NCI-H524 treated with DMSO at 0.1 percent for 48 hours (cell line): ENCODE results near the gene ZNHIT6.
"Not testable (repeated sequence)": the region's sequence is repeated elsewhere in the genome, so short reads cannot be mapped to it uniquely, and the experiment has no call there.

Source experiments
- DNase-seq: peaks from one replicate; lab custom pipeline; 2025; lab: John Stamatoyannopoulos, UW

ZNHIT6 gene

GRCh38 chr1:85665932-85666331 is 42.3 kb downstream of the ZNHIT6 start:
- DNase-seq, result no peak

- no peak for DNase-seq
Observed at GRCh38 chr1:85663382-85663781, 44.9 kb downstream of the ZNHIT6 start.

DNA sequence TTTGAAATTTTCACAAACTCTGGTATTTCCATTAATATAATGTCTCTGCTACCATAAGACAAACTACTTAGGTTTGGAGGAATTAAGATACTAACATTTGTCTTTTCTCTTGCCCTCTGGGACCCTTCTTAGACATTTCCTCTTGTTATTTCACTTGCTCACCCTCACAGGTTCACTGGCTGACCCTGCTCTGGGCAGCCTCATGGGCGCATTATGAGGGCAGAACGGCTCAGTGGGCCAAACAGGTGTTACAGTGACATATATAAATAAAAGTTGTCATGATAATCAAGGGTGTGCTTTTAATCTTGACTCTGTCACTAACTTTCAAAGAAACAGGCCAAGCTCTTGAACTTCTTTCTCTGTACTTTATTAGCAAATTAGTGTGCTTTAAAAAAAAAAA is 46.5 kb downstream of the ZNHIT6 start:
- DNase-seq, result no peak

DNA sequence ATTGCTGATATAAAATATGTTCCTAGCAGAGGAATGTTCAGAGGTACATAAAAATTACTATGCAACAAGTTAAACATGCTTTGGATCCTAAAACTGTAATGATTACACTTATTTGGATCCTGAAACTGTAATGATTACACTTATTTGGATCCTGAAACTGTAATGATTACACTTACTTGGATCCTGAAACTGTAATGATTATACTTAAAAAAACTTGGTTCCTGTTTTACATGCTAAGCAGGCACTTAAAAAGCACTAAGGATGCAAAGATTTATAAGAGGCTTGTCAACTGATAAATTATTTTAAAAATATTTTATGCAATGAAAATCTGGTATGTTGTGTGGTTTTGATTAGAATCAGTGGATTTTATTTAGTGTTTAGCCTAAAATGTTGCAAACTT is 47.7 kb downstream of the ZNHIT6 start:
- no peak for DNase-seq

- no peak for DNase-seq
Observed at GRCh38 chr1:85659174-85659573, 49.1 kb downstream of the ZNHIT6 start.

DNA sequence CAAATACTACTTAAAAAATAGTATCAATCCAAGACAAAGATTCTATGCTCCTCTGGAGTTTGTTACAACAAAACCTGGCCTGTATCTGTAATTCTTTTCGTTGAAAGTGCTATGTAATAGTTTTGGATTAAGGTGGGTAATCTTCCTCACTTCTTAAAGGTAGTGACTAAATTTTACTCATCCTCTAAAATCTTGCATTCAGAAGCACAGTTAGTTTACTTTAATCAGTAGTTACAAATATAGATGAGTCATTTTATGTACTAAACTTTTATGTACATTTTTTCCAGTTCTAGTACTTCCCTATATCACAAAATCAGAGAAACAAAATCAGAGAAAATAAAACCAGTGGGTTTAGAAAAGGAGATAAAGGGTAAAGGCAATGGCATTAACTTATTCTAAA is 51.3 kb downstream of the ZNHIT6 start:
- no peak for DNase-seq

DNA sequence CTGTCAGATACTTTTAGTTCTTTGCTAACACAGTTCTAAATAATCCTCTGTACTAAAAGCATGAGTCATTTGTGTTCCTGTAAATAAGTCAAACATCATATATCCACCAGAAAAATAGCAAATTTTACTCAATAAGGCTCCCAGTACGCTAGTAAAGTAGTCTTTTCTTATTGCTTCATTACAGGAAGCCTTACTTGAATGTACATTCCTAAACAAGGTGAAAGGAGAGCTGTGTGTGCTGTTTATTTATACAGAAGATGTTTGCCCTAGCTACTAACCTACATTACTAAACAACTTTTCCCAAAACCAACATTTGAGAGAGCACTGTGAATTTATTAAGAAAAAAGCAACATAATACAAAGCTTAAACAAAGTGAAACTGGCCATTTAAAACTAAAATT is 52.0 kb downstream of the ZNHIT6 start:
- DNase-seq, result no peak

GRCh38 chr1:85655315-85655714 is 52.9 kb downstream of the ZNHIT6 start:
- no peak for DNase-seq

DNA sequence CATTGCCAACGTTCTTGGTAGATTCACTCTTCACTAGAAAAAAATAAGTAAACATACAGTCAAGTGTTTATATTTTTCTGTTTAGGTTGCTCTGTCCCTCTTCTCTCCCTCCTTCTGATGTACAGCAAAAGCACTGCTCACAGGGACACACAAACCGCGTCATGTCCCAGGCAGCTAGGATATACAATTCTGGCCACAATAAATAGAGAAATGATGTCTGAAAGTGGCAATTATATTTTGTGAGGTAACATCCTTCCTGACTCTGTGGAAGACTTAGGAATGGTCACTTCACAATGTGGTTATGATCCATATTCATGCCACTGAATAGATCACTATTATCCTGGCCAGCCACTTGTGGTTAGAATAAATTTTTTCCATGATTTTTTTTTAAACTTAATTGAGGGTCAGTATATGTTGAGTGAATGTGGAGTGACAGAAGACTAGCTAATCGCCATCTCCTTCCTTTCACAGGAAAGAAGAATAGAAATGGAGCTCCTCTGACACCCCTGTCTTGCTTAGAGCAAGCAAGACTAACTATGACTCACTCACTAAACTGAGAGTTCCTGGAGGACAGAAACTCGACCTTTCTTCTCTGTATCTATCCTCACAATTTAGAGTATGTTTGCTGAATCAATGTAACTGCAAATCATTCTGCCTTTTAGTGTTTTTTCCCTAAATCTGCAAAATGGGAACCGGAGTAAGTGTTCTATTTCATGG is 54.0 kb downstream of the ZNHIT6 start:
- no peak for DNase-seq

DNA sequence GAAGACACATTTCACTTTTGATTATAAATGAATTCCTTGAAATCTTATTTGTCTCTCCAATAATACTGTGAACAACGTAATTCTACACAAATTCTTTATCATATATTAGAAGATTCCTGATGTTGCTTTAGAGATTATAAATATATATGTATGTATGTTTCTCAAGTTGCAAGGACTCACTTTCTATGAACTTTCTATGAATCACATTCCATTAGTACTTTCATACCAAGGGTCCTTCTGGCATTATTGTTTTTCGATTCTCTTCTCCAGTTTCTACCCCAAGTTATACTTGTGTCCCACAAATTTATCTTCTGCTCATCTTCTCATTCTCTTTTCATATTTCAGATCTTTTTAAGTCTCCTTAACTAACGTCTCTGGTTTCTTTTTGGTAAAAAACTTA is 55.9 kb downstream of the ZNHIT6 start:
- no peak for DNase-seq

- DNase-seq, result no peak
Observed at GRCh38 chr1:85650645-85651044, 57.6 kb downstream of the ZNHIT6 start.

GRCh38 chr1:85649591-85649990 is 58.6 kb downstream of the ZNHIT6 start:
- DNase-seq, result no peak

- DNase-seq, result not testable (repeated sequence)
Observed at GRCh38 chr1:85641598-85642556, 66.4 kb downstream of the ZNHIT6 start.

DNA sequence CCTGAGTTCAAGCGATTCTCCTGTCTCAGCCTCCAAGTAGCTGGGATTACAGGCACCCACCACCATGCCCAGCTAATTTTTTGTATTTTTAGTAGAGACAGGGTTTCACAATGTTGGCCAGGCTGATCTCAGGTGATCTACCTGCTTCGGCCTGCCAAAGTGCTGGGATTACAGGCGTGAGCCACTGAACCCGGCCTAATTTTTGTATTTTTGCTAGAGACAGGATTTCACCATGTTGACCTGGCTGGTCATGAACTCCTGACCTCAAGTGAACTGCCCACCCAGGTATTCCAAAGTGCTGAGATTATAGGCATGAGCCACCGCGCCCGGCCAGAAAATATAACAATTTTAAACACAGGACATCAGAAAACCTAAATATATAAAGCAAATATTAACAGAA is 68.3 kb downstream of the ZNHIT6 start:
- DNase-seq, result not testable (repeated sequence)

- no peak for DNase-seq
Observed at GRCh38 chr1:85638412-85638811, 69.8 kb downstream of the ZNHIT6 start.

DNA sequence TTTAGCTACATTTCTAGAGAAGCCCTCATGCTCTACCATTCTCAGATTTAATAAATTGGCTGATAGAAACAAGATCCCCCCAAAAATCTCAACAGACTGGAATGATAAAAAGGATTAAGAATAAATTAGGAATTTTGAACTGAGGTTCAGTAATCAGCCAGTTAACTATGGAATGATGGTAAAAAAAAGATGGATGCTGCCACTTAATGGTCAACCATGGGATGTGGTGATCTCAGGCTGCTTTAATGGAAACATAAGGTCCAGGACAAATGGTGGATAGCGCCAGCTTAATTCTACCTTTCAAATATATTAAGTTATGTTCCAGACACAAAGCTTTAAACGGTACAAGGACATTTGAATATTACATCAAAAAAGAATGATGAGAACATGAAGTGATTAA is 77.7 kb downstream of the ZNHIT6 start:
- DNase-seq, result no peak

DNA sequence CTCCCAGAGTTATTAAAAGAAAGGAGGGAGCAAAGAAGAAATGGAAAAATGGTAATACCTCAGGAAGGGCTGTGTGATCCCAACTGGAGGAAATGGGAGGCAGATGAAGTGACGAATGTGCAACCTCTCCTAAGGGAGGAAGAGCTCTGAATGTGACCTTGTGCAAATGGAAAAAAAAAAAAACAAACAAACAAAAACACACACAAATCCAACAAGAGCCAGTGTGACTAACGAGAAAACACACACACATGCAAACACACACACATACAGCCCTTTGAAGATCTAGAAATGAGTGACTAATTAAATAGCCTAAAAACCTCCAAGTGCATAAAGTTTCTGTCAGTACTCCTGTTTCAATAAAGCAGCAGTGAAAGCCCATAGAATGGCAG is 78.7 kb downstream of the ZNHIT6 start:
- no peak for DNase-seq

DNA sequence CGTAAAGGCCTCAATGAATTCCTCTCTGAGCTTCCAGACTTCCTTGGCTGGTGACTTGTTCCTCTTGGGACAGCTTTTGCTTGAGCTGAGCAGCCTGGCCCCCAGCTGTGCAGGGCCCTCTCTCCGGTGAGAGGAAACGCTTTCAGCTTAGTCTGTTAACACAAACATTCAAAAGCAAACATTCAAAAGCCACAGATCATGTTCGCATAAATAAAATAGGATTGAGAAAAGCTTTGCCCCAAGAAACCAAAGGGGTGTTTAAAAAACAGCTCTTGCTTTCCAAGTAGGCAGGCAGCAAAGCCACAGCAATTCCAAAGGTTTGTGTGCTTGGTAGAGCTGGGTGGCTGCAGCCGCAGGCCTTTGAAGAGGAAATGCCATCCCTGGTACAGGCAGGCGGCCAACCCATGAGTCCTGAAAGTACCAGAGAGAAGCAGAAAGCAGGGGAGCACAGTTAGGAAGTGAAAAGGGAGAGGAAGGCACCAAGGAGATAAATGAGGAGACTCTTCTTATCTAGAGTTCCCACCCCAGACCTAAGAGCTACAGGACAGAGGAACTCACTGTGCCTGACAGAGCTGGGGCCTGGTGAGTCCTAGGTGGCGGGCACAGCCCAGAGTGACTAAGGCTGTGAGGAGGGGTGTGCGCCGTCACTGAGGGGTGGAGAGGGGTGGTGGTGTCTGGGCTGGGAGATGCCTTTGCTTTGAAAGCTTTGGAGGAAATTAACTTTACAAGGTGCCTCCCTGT is 79.3 kb downstream of the ZNHIT6 start:
- DNase-seq, result no peak

GRCh38 chr1:85626818-85627217 is 81.4 kb downstream of the ZNHIT6 start:
- DNase-seq, result no peak

DNA sequence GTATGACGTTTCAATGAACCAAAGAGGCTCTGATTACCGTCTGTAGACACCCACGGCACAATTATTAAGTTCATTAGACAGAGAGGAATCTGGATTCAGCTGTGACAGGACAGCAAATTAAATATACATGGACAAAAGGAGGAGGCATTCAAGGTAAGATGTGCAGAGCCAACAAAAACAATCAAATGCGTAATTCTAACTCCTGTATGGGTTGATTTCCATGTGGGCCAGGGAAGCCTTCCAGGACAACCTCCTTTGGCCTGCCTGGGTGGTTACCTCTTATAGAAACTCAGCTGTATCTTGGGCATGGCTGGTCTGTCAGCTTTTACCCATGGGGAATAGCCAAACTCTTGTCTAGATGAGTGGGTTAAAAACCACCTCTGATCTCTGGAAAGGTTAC is 83.9 kb downstream of the ZNHIT6 start:
- DNase-seq, result no peak

- DNase-seq, result no peak
Observed at GRCh38 chr1:85623061-85623471, 85.2 kb downstream of the ZNHIT6 start.

DNA sequence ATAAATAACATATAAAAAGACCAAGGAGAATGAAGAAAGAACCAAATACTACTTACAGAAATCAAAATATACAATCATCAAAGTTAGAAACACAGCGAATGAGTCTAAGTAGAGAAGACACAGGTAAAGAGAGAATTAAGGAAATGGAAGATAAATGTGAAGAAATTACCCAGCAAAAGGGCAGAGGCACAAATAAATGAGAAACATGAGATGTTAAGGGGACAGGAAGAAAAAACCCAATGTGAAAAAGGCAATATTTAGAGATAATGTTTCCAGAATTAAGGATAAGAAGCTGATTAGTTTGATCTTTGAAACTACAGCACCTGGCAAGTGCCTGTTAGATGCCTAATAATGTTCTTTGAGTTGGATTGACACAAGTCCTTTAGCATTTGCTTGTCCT is 86.8 kb downstream of the ZNHIT6 start:
- no peak for DNase-seq
